ENCODE results near the gene DNAJC24. TPM values are rescaled to one million over a fixed set of nuclear protein-coding genes. Genes with fewer than 3 reads are reported as not detected.

DNAJC24 gene
- total and polyA plus RNA-seq, 9 of the 15 experiments (the other 6 are each of a cell fraction or from before 2014, with no cell fraction given), result 12.2 to 31.9 (median 16.9) TPM

DNA sequence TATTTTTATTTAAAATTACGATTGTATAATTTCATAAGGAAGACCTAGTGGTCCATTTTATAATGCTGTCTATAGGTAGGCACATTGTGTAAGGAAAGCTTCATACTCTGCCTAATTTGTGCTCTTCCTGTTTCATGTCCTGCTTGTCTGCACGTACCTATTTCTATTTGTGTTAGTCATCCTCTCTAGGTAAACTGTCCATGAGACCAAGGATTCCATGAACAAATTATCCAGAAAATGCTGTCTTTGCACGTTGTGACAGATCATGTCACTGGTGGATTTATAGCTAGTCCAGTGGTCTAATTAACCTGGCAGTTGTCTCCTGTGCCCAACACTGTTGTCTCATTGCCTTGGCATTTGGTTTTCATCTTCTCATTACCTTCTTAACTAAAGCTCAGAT, 44.7 kb downstream of the DNAJC24 start (continued):
- TF ChIP-seq RBM14 (IDR thresholded peaks at IDR 0.05; ENCODE audit: borderline replicate concordance, insufficient read depth, low read depth, low read length) (no peak), RB1 (IDR thresholded peaks at IDR 0.05; ENCODE audit: low read depth) (no peak), RBM25 (IDR thresholded peaks at IDR 0.05; ENCODE audit: low read depth, low read length, severe bottlenecking) (no peak), MCM7 (IDR thresholded peaks at IDR 0.05) (no peak), NFYB (IDR thresholded peaks at IDR 0.05; ENCODE audit: extremely low read depth, insufficient read length) (no peak), SMAD1 (IDR thresholded peaks at IDR 0.05; ENCODE audit: low read depth, low read length, partially characterized antibody) (no peak), MEF2D (tag; conservative IDR thresholded peaks at IDR 0.05; ENCODE audit: low read depth) (no peak), MTA1 (IDR thresholded peaks at IDR 0.05; ENCODE audit: borderline replicate concordance) (no peak)

DNA sequence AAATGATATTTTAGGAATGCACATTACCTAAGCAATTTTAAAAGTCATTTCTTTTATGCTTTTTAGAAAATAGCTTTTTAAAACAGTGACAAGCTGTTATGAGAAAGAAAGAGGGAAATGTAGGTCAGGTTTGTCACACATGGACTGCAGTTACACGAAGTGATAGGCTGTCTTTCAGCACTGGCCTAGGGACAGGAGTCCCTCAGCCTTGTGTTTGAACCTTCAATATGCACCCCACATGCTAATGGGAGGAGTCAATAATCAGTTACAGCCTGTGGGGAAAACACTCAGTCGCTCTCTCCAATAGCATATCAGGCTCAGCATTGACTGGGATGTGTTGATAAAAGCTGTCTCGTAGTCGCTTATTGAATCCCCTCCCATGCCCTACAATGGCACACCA, 45.8 kb downstream of the DNAJC24 start:
- H3K9ac ChIP-seq (ENCODE audit: insufficient read depth in 1 of 2, low read depth in 2 of 2, low read length in 2 of 2), result no peak overlapping the region
- no peaks in the 10 kb centered on the region; a peak in 1 of 5 replicates for H3K27me3 ChIP-seq (ENCODE audit: control insufficient read depth in 2 of 2, insufficient read depth in 2 of 2, low read length in 2 of 2)
- H3K4me2 ChIP-seq (ENCODE audit: insufficient read depth, low read length), result no peak overlapping the region
- intact Hi-C loops (cut with micrococcal nuclease) (loop anchor here (5.0 kb wide), 1 partner anchor 48 kb away; the partner anchor contains the start of genes DCDC1 and DNAJC24), in situ Hi-C loops (cut with MboI) (no loop called here)
- WGBS (ENCODE audit: insufficient coverage, low coverage, missing lambda C conversion rate), result 11% methylated on average over 3 of the region's 4 CpGs
- no peaks in the 10 kb centered on the region for H4K20me1 ChIP-seq (replicated peaks; ENCODE audit: control insufficient read depth, insufficient read depth, low read length)
- CTCF ChIA-PET (ENCODE audit: low intra/inter-chr PET ratio), result no interaction called here
- POLR2A ChIA-PET, result no interaction called here
- no peak overlapping the region for H3K4me3 ChIP-seq
- no peak overlapping the region for H2AFZ ChIP-seq (ENCODE audit: low read depth, low read length)
- peak; percentile 57 for ATAC-seq
- 0 out of 3 replicates have a peak, but pooled peaks cover 8% of the 10 kb centered on the region for H3K36me3 ChIP-seq (ENCODE audit: control insufficient read depth, insufficient read depth, low read length)
- FAIRE-seq, result no peak
- peaks cover 0 to 15% of the 10 kb centered on the region in 2 experiments; a peak in 3 of 5 replicates for H3K4me1 ChIP-seq (replicated peaks in 1 of 2; ENCODE audit: control insufficient read depth in 2 of 2, insufficient read depth in 2 of 2, low read length in 2 of 2)
- H3K9me3 ChIP-seq (replicated peaks; ENCODE audit: control insufficient read depth, insufficient read depth, low read depth, low read length), result no peaks in the 10 kb centered on the region
- no TSS peak for BruUV-seq (replicated peaks)
- H3K79me2 ChIP-seq (ENCODE audit: control insufficient read depth, insufficient read depth, low read length), result no peaks in the 10 kb centered on the region
- no peak overlapping the region for H3K27ac ChIP-seq (ENCODE audit: extremely low read depth, low read depth, low read length)
- DNase-seq (ENCODE audit: extremely low read depth in 1 of 4, low spot score in 3 of 4), result peak in 1 of 4 experiments; percentile 32
- no peaks in the 10 kb centered on the region for H3K9me1 ChIP-seq (ENCODE audit: control insufficient read depth, insufficient read depth, low read length)
- TF ChIP-seq, protein P1, sequence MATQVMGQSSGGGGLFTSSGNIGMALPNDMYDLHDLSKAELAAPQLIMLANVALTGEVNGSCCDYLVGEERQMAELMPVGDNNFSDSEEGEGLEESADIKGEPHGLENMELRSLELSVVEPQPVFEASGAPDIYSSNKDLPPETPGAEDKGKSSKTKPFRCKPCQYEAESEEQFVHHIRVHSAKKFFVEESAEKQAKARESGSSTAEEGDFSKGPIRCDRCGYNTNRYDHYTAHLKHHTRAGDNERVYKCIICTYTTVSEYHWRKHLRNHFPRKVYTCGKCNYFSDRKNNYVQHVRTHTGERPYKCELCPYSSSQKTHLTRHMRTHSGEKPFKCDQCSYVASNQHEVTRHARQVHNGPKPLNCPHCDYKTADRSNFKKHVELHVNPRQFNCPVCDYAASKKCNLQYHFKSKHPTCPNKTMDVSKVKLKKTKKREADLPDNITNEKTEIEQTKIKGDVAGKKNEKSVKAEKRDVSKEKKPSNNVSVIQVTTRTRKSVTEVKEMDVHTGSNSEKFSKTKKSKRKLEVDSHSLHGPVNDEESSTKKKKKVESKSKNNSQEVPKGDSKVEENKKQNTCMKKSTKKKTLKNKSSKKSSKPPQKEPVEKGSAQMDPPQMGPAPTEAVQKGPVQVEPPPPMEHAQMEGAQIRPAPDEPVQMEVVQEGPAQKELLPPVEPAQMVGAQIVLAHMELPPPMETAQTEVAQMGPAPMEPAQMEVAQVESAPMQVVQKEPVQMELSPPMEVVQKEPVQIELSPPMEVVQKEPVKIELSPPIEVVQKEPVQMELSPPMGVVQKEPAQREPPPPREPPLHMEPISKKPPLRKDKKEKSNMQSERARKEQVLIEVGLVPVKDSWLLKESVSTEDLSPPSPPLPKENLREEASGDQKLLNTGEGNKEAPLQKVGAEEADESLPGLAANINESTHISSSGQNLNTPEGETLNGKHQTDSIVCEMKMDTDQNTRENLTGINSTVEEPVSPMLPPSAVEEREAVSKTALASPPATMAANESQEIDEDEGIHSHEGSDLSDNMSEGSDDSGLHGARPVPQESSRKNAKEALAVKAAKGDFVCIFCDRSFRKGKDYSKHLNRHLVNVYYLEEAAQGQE (IDR thresholded peaks at IDR 0.05; ENCODE audit: borderline replicate concordance), result peak; percentile 53; the same call in 1 of the 2 replicates
- TF ChIP-seq, protein P1 (CRISPR knock-in tag; IDR thresholded peaks at IDR 0.05; ENCODE audit: low read depth), result no peak
- TF ChIP-seq CREB1 (IDR thresholded peaks at IDR 0.05) (no peak), CREB1 (CRISPR knock-in tag; IDR thresholded peaks at IDR 0.05) (no peak), ZNF780A (CRISPR knock-in tag; IDR thresholded peaks at IDR 0.05) (no peak), CTBP1 (IDR thresholded peaks at IDR 0.05; ENCODE audit: borderline replicate concordance) (no peak), ZNF217 (CRISPR knock-in tag; IDR thresholded peaks at IDR 0.05) (no peak), STAT5B (CRISPR knock-in tag; IDR thresholded peaks at IDR 0.05) (no peak), MEIS2 (IDR thresholded peaks at IDR 0.05; ENCODE audit: partially characterized antibody) (peak; percentile 5)

All from K562 (cell line).